A549 (cell line): ENCODE data around the gene ESPN. TPM values are rescaled to one million over a fixed set of nuclear protein-coding genes. Genes with fewer than 3 reads are reported as not detected.

ENCODE experiments used
- ATAC-seq, 2 experiments: fragments of 200-7000 bp in 1 of 2; fragments of >200 bp in 1 of 2; cut with Nextera tagmentation in 1 of 2; cut with Tn5 transposase in 1 of 2; 3 replicates each; pipeline versions ENCODE4 v1.8.0 to v1.9.1; 2018 to 2020; ENCODE audit warnings: mild to moderate bottlenecking in 1 of 2, moderate library complexity in 1 of 2
- CTCF ChIA-PET: fragments of 300-600 bp; sonication (Branson Sonifier 250); formaldehyde crosslinking; extraction: SDS; loops from one replicate; lab custom pipeline; 2021; ENCODE audit warnings: antibody characterized with exemption, inconsistent platforms; lab: Yijun Ruan, JAX
- POLR2A ChIA-PET: fragments of 350-600 bp; formaldehyde crosslinking; extraction: SDS; loops from one replicate; lab custom pipeline; 2021; ENCODE audit warnings: antibody characterized with exemption, inconsistent platforms; lab: Yijun Ruan, JAX
- DNase-seq, 2 experiments: peaks; one replicate each; pipeline versions ENCODE4 v3.0.0 to v3.0.0-alpha.2; 2011 to 2016; ENCODE audit warnings: low read depth in 1 of 2, low spot score in 1 of 2
- FAIRE-seq: peaks from 2 replicates; lab custom pipeline; 2011; peaks lifted over from hg19 to GRCh38; lab: Jason Lieb, UNC
- H3K27ac ChIP-seq, 2 experiments: fragments of >200 bp; sonication (Bioruptor Twin); formaldehyde crosslinking; 3 replicates each; pipeline ENCODE4 v1.5.1; 2016 to 2017
- H3K4me1 ChIP-seq: fragments of >200 bp; sonication (Bioruptor Twin); formaldehyde crosslinking; 3 replicates; pipeline ENCODE4 v1.6.1; 2016
- H3K4me2 ChIP-seq: fragments of >200 bp; sonication (Bioruptor Twin); formaldehyde crosslinking; 3 replicates; pipeline ENCODE4 v1.6.1; 2016
- H3K4me3 ChIP-seq: fragments of >200 bp; sonication (Bioruptor Twin); formaldehyde crosslinking; 3 replicates; pipeline ENCODE4 v1.5.1; 2016
- H3K9me3 ChIP-seq: fragments of >200 bp; sonication (Bioruptor Twin); formaldehyde crosslinking; 3 replicates; pipeline ENCODE4 v1.6.1; 2016
- CEBPB ChIP-seq, 2 experiments: fragments of >200 bp in 1 of 2; sonication (Bioruptor Twin) in 1 of 2; formaldehyde crosslinking in 1 of 2; IDR thresholded peaks; 2 replicates each; pipeline ENCODE4 v1.6.1; 2012 to 2016
- EHF ChIP-seq: fragments of 250-450 bp; sonication (Bioruptor Pico); IDR thresholded peaks from 2 replicates; pipeline ENCODE4 v1.5.0; 2020; ENCODE audit warnings: mild to moderate bottlenecking
- EHMT2 ChIP-seq: fragments of 200-600 bp; sonication (generic); IDR thresholded peaks from 2 replicates; pipeline ENCODE4 v1.6.1; 2016; ENCODE audit warnings: antibody characterized with exemption, low read depth, mild to moderate bottlenecking, moderate library complexity
- ELK1 ChIP-seq: fragments of 150-350 bp; IDR thresholded peaks from 2 replicates; pipeline ENCODE4 v1.6.1; 2014; ENCODE audit warnings: low read depth, mild to moderate bottlenecking, low read length
- ESRRA ChIP-seq: fragments of 150-350 bp; IDR thresholded peaks from 2 replicates; pipeline ENCODE4 v1.6.1; 2014; ENCODE audit warnings: mild to moderate bottlenecking, low read length, borderline replicate concordance
- FOSB ChIP-seq: fragments of 250-450 bp; sonication (Bioruptor Pico); IDR thresholded peaks from 2 replicates; pipeline ENCODE4 v1.5.0; 2020; ENCODE audit warnings: mild to moderate bottlenecking, moderate library complexity
- FOXS1 ChIP-seq: fragments of 250-450 bp; sonication (Bioruptor Pico); IDR thresholded peaks from 2 replicates; pipeline ENCODE4 v1.5.0; 2020; ENCODE audit warnings: mild to moderate bottlenecking, moderate library complexity
- HOXA7 ChIP-seq: fragments of 250-450 bp; sonication (Bioruptor Pico); IDR thresholded peaks from 2 replicates; pipeline ENCODE4 v1.5.0; 2020; ENCODE audit warnings: mild to moderate bottlenecking, moderate library complexity
- JUNB ChIP-seq: fragments of >200 bp; sonication (Bioruptor Twin); formaldehyde crosslinking; IDR thresholded peaks from 2 replicates; pipeline ENCODE4 v1.6.1; 2016
- MAZ ChIP-seq: fragments of 150-350 bp; IDR thresholded peaks from 2 replicates; pipeline ENCODE4 v1.6.1; 2014; ENCODE audit warnings: antibody characterized with exemption, low read depth, low read length, borderline replicate concordance
- MYC ChIP-seq: IDR thresholded peaks from 2 replicates; pipeline ENCODE4 v1.6.1; 2012; ENCODE audit warnings: mild to moderate bottlenecking, inconsistent platforms, low read length, improper control_type of control experiment, borderline replicate concordance
- NFE2L2 ChIP-seq: fragments of 150-350 bp; conservative IDR thresholded peaks from 2 replicates; pipeline ENCODE4 v1.6.1; 2014; ENCODE audit warnings: low read length
- NPAS2 ChIP-seq: fragments of 250-450 bp; sonication (Bioruptor Pico); IDR thresholded peaks from 2 replicates; pipeline ENCODE4 v1.8.0; 2022; ENCODE audit warnings: mild to moderate bottlenecking, moderate library complexity, borderline replicate concordance
- NR3C1 ChIP-seq: fragments of >200 bp; sonication (Bioruptor Twin); formaldehyde crosslinking; IDR thresholded peaks from 3 replicates; pipeline ENCODE4 v1.6.1; 2017
- PBX3 ChIP-seq: IDR thresholded peaks from 2 replicates; pipeline ENCODE4 v1.6.1; 2012
- POLR2A ChIP-seq: IDR thresholded peaks from 2 replicates; pipeline ENCODE4 v1.6.1; 2012; ENCODE audit warnings: mild to moderate bottlenecking, low read length
- RAD21 ChIP-seq, 2 experiments: fragments of >200 bp in 1 of 2; sonication (Bioruptor Twin) in 1 of 2; formaldehyde crosslinking in 1 of 2; IDR thresholded peaks in 1 of 2; conservative IDR thresholded peaks in 1 of 2; 2 replicates in 1 of 2; 3 replicates in 1 of 2; pipeline ENCODE4 v1.6.1; 2012 to 2018; ENCODE audit warnings: inconsistent platforms in 1 of 2
- RARB ChIP-seq: fragments of 250-450 bp; sonication (Bioruptor Pico); IDR thresholded peaks from 2 replicates; pipeline ENCODE4 v1.8.0; 2021; ENCODE audit warnings: mild to moderate bottlenecking, moderate library complexity
- RNF2 ChIP-seq: fragments of 200-600 bp; sonication (generic); IDR thresholded peaks from 2 replicates; pipeline ENCODE4 v1.6.1; 2016; ENCODE audit warnings: low read depth, mild to moderate bottlenecking, antibody characterized with exemption, moderate library complexity, borderline replicate concordance
- SREBF2 ChIP-seq: fragments of 450-650 bp; IDR thresholded peaks from 2 replicates; pipeline ENCODE4 v1.6.1; 2014; ENCODE audit warnings: mild to moderate bottlenecking, moderate library complexity
- ZSCAN20 ChIP-seq: fragments of 250-450 bp; sonication (Bioruptor Pico); IDR thresholded peaks from 2 replicates; pipeline ENCODE4 v1.8.0; 2022; ENCODE audit warnings: mild to moderate bottlenecking, moderate library complexity
- WGBS: methylation state at CpG from one replicate; pipeline ENCODE4 v1.1.6; 2017; ENCODE audit errors: missing lambda C conversion rate; 5-methylcytosine and 5-hydroxymethylcytosine counted together
- polyA plus RNA-seq, 4 experiments: library from polyadenylated mRNA; depleted of rRNA in 3 of 4; stranded (reverse); fragments of >200 nt; fragmentation: RNase III in 1 of 4; extraction: RNeasy Plus Mini Kit Qiagen cat#74134 plus additional on column Dnase treatment in 1 of 4; gene quantifications; 2 replicates in 3 of 4; 3 replicates in 1 of 4; pipeline ENCODE4 v1.2.3, GENCODE V29; 2011 to 2017

ESPN gene
- polyA plus RNA-seq, 2 of the 4 experiments (the other 2 are of a cell fraction) = 0.22 to 0.28 TPM

- Histone ChIP-seq H3K27ac (no peak overlapping the region), H3K9me3 (no peaks in the 10 kb centered on the region), H3K4me1 (peaks cover 7% of the 10 kb centered on the region; the same call in 1 of the 3 replicates), H3K4me2 (no peak overlapping the region), H3K4me3 (no peak overlapping the region)
- ChIA-PET CTCF (interaction anchor here (0.9 to 6.9 kb wide), 12 partner anchors 9 to 125 kb away, joined by 3 to 35 read pairs (median 3); partner anchors contain the start of genes PLEKHG5 and TNFRSF25), POLR2A (interaction anchor here (0.6 kb wide), 1 partner anchor 217 kb away, joined by 3 read pairs; no protein-coding TSS in a partner anchor)
- no peak for FAIRE-seq
- DNase-seq = no peak
- TF ChIP-seq POLR2A = no peak
- no peak for TF ChIP-seq ZSCAN20 (CRISPR knock-in tag)
- TF ChIP-seq RNF2 = no peak
- no peak for TF ChIP-seq RAD21 (conservative IDR thresholded peaks at IDR 0.05 in 1 of 2, IDR thresholded peaks at IDR 0.05 in 1 of 2)
- no peak for TF ChIP-seq MYC
- no peak for TF ChIP-seq HOXA7 (CRISPR knock-in tag)
- no peak for TF ChIP-seq JUNB
- TF ChIP-seq SREBF2 = no peak
- no peak for TF ChIP-seq EHMT2
- TF ChIP-seq FOSB (CRISPR knock-in tag) = no peak
- no peak for TF ChIP-seq RARB (CRISPR knock-in tag)
- no peak for TF ChIP-seq ESRRA
- ATAC-seq = no peak
- 89% methylated on average over 5 of the region's 5 CpGs for WGBS
Measured at GRCh38 chr1:6476483-6476882, 51.9 kb downstream of the ESPN start.

- FAIRE-seq = no peak
- WGBS = 85% methylated on average over 20 of the region's 24 CpGs
- Histone ChIP-seq H3K27ac (no peak overlapping the region), H3K4me3 (no peak overlapping the region), H3K4me1 (peaks cover 7% of the 10 kb centered on the region; the same call in 1 of the 3 replicates), H3K9me3 (no peaks in the 10 kb centered on the region)
- POLR2A ChIA-PET = no interaction called here
- no peak for ATAC-seq
- TF ChIP-seq NR3C1 = no peak
- TF ChIP-seq, all 56 proteins: peak for 0
- CTCF ChIA-PET = interaction anchor here (0.9 to 6.9 kb wide), 9 partner anchors 9 to 231 kb away, joined by 3 to 35 read pairs (median 5); partner anchors contain the start of gene PLEKHG5
- H3K4me2 ChIP-seq = no peak overlapping the region
- DNase-seq = no peak
Measured at GRCh38 chr1:6477039-6477820, 52.7 kb downstream of the ESPN start.

GRCh38 chr1:6481820-6482219, 57.2 kb downstream of the ESPN start:
- FAIRE-seq = no peak
- TF ChIP-seq MAZ (no peak), CEBPB (IDR thresholded peaks at IDR 0.05) (no peak), NPAS2 (no peak), FOXS1 (CRISPR knock-in tag) (no peak), EHF (no peak), PBX3 (no peak), ELK1 (no peak), NFE2L2 (no peak)
- Histone ChIP-seq H3K27ac (no peak overlapping the region), H3K9me3 (no peaks in the 10 kb centered on the region), H3K4me3 (no peak overlapping the region), H3K4me1 (0 out of 3 replicates have a peak, but pooled peaks cover 3% of the 10 kb centered on the region), H3K4me2 (no peak overlapping the region)
- no peak for DNase-seq
- no peak for ATAC-seq
- ChIA-PET CTCF (interaction anchor here (0.9 to 3.2 kb wide), 4 partner anchors 9 to 167 kb away, joined by 3 to 26 read pairs (median 3); partner anchors contain the start of gene PLEKHG5), POLR2A (no interaction called here)
- 90% methylated on average over 5 of the region's 5 CpGs for WGBS
